ENCODE data around the gene LRRC7.
"Not testable (repeated sequence)": the region's sequence is repeated elsewhere in the genome, so short reads cannot be mapped to it uniquely, and the experiment has no call there.

The LRRC7 gene

GRCh38 chr1:69707103-69707502 is 139.4 kb downstream of the LRRC7 start:
- DNase-seq (ENCODE audit: extremely low read depth, low read depth) = no peak
- no peak for TF ChIP-seq CTCF (IDR thresholded peaks at IDR 0.05; ENCODE audit: low read depth, low read length)

DNA sequence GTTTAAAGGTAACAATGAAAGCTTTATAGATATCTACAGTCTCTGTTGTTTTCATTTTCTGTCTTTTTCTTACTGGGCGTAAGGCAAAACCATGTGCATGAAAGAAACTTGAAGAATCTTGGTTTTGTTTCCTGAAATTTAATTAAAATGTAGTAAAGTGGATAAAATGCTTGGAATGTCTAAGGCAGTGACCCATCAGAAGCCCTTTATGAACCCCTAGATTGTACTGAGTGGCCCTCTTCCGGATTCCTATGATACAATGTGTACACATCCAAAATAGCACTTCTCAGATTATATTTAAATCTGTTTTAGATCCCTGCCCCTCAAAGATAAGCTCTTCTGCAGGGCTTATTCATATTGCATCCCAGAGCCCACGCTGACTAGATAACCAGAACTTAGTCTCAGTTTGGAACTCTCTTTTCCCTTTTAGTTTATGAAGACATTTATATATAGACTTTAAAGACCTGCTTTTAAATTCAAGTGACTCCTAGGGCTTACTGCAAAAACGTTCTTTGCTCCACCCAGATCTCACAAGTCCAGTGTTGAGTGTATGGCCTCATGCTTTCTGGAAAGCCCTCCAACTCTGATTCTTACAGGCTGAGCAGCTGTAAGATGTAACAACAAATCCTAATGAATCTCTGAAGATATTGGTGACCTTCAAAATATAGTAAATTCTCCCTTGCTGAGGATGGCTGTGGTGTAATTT is 142.9 kb downstream of the LRRC7 start:
- TF ChIP-seq CTCF (IDR thresholded peaks at IDR 0.05; ENCODE audit: low read depth, low read length) = no peak
- DNase-seq (ENCODE audit: extremely low read depth, low read depth) = no peak

GRCh38 chr1:69711190-69711930 is 143.6 kb downstream of the LRRC7 start:
- TF ChIP-seq CTCF (IDR thresholded peaks at IDR 0.05; ENCODE audit: low read depth, low read length) = no peak
- DNase-seq (ENCODE audit: extremely low read depth, low read depth) = no peak

GRCh38 chr1:69717834-69718233 is 150.1 kb downstream of the LRRC7 start:
- not testable (repeated sequence) for DNase-seq (ENCODE audit: extremely low read depth, low read depth)

- TF ChIP-seq CTCF (IDR thresholded peaks at IDR 0.05; ENCODE audit: low read depth, low read length) = no peak
- no peak for DNase-seq (ENCODE audit: extremely low read depth, low read depth)
These were observed 160.5 kb downstream of the LRRC7 start for GRCh38 chr1:69728206-69728605.

DNA sequence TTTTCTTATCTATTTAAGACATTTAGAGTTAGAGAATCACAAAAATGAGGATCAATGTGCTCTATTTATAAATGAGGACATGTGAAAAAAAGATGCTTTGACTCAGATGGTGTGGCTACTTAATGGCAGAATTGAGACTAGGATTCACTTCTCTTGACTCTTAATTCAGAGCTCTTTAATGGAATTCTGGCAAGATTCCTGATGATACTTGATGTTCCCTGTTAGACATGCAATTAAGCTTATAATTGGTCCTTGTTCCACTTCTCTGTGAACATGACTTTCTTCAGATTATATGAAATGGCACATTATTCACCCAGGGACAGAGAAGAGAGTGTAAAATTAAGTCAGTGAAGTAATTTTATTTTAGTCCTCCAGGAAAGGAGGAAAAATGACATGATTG is 165.3 kb downstream of the LRRC7 start:
- DNase-seq (ENCODE audit: extremely low read depth, low read depth) = no peak
- TF ChIP-seq CTCF (IDR thresholded peaks at IDR 0.05; ENCODE audit: low read depth, low read length) = no peak

GRCh38 chr1:69737527-69738185 is 169.9 kb downstream of the LRRC7 start:
- peak; percentile 73 for TF ChIP-seq CTCF (IDR thresholded peaks at IDR 0.05; ENCODE audit: low read depth, low read length)
- DNase-seq (ENCODE audit: extremely low read depth, low read depth) = peak; percentile 49

All from AG09319 (cell line).